GM18870 (cell line): ENCODE data around the gene DAAM2.

ENCODE experiments used
- ATAC-seq: cut with Tn5 transposase; IDR thresholded peaks from one replicate; pipeline ENCODE4 v1.9.1; 2021; ENCODE audit warnings: moderate library complexity; ENCODE audit not compliant: unreplicated experiment

The DAAM2 gene

DNA sequence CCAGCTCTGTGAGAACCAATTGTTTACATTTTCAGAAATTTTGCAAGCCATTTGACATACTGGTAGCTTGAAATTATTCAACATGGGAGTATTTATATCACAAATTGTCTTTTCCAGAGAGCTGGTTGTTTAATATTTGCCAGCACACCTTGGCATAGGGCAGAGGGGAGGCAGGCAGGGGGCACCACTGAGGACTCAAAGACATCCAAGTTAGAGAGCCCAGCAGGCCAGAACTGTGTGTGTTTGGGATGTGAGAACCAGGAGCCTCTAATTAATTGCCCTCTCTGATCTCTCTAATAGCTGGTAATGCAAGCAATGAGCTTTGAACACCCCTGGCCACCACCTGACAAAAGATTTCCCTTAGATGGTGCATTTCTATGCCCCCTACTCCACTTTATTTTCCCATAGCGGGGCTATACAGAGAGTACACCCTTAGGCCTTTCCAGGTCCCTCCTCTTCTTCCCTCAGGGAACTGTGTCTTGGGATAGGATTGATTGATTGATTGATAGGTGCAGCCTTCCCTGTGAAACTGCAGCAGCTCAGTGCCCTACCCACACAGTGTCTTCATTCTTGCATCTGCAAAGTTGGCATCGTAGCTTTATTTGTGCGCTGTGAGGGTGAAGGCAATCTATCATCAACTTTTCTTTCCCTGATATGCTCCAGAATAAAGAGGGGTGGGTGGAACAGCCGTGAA lies 112.9 kb downstream of the DAAM2 start:
- no peak for ATAC-seq

DNA sequence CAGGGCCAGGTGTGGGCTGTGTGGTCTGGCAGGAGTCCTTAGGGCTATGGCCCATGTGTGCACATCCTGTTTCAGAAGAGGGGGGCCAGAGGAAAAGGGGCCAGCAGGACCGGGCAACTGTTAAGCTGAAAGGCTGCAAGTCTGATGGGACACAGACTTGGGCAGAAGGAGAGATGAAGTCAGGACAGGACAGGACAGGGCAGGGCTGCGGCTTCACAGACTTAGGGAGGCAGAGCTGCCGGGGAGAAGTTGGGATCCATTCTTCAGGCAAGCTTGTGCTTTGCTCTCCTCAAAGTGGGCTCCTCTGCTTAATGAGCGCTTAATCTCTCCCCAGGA lies 113.4 kb downstream of the DAAM2 start:
- ATAC-seq, result no peak

DNA sequence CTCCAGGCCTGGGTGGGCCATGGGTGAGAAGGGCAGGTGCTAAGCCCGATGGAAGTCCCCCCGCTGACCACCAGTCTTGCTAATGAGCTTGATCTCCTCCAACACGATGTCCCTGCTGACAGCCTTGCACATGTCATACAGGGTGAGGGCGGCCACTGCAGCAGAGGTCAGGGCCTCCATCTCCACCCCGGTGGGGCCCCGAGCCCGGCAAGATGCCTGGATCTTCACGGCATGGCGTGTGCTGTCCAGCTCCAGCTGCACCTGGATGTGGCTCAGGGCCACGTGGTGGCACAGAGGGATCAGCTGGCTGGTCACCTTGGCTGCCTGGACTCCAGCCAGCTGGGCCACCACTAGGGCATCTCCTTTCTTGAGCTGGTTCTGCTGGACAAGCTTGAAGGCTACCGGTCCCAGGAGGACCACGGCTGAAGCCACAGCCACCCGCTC lies 114.2 kb downstream of the DAAM2 start:
- no peak for ATAC-seq

DNA sequence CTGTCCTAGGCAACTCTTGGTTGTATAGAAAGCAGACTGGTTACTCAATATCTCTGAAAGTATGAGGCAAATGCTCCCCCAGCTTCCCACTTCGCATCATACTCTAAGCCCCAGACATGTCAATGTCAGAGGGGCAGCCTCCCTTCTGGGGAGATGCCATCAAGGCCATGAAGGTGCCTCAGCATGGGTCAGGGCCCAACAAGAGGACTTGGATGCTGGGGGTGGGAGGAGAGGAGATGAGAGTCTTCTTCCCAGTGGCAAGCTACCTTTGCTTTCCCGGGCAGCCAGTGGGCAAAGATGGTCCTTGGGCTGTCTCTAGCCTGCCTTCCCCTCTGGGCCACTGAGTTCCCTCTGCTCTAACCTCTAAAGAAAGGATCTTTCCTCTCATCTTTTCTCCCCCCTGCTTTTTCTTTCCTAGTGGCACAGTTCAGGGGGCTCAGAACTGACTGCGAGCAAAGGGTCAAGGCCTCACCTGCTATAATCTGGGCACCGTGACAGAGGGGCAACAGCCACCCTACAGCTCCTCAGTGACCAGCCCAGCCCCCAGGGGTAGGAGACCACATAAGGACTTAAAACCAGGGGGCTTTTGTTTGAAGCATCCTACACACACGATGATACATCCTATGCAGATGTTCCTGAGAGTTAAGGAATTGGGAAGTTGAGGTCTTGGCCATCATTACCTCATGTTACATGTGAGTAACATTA lies 115.8 kb downstream of the DAAM2 start:
- ATAC-seq, result no peak

DNA sequence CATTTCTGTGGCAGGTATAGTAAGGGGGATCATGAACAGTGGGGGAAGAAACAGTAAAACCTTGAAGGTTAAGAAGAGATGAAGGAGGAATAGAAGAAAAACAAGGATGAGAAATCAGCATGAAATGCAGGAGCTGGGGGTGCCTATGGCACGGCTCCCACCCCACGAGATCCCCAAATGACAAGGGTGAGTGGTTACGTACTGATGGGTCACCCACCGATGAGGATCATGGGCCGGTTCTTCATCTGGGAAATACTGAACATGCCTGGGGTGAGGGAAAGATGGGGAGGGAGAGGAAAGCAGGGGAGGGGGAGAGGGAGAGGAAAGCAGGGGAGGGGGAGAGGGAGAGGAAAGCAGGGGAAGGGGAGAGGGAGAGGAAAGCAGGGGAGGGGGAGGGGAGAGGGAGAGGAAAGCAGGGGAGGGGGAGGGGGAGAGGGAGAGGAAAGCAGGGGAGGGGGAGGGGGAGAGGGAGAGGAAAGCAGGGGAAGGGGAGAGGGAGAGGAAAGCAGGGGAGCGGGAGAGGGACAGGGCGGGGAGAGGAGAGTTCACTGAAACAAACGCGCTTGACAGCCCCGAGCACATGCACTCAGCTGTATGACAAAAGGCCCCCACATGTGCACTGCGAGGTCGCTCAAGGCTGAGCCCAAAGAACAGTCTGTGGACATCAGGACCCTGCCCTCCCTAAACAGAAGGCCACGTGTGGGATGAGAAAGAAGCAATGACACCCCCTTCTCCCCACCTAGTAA lies 116.8 kb downstream of the DAAM2 start:
- no peak for ATAC-seq

DNA sequence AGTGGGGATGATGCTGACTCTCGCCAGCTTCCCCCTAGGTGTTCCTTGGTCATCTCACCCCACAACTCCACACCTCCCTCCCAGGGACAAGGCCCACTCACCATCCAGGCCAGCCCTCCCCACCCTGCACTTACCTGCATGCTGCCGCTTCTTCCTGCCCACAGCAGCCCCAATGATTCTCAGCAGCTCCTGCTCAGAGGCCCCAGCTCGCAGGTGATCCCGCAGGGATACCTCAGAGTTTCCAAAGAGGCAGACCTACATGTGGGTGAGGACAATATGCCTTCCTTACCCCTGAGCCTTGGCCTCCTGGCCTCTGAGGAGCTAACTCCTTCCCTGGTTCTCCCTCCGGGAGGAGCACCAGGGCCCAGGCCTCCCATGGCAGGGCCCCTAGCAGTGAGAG lies 117.5 kb downstream of the DAAM2 start:
- no peak for ATAC-seq

DNA sequence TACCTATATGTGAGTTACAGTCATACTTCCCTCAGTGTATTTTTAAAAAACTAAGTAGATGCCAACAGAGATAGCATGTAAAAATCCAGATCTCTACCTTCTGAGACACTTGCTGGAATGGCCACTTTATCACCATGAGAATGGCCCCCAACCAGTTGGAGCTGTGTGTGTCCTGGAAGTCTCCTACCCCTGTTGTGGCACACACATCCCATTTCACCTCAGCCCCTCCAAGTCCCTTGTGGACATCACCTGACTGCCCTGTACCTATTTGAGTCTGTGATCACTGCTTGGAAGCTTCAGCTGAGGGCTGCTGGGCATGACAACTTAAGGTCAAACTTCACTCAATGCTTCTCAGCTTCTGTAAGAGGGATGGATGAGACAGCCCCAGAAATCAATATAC lies 118.0 kb downstream of the DAAM2 start:
- no peak for ATAC-seq

DNA sequence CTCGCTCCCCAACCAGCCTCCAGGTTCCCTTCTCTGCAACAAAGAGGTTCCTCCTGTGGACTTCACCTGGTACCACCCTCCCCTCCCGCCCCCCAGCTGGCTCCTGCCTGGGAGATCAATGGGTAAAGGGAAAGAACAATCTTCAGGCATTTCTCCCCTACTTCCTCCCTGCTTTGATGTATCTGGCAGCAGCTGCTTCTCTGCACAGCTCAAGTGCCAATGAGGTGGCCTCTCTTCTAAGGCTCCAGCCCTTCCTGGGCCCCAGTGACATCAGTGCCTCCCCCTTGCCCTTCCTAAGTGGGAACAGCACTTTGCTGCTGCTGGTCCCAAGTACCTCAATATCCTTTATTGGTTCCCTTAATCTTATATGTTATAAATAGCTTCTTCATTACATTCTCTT lies 118.6 kb downstream of the DAAM2 start:
- no peak for ATAC-seq

DNA sequence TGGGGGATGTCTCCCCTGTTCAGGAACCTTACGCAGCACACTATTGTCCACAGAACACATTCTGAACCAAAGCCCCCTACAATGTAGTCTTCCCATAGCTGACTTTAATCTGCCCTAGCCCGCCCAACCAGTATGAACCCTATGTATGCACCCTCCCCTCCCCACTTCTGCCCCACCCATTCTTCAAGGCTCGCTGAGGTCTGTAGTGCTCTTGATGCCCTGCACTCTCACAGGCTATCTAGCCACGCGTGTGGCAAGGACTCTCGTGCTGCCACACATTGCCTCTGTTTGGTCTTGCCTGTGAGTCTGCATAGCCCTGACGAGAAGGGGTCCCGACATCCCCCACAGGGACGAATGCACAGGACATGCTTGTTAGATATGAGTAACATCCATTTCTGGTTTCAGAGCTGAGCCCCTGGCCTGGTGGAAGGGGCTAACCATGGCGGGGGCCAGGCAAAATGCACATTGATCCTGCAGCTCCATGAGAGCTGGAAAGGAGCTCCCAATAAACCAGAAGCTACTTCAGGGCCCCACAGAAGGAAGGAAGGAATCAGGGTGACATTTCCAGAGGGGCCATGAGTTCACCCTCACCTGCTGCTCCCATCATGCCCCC lies 119.4 kb downstream of the DAAM2 start:
- ATAC-seq, result no peak

DNA sequence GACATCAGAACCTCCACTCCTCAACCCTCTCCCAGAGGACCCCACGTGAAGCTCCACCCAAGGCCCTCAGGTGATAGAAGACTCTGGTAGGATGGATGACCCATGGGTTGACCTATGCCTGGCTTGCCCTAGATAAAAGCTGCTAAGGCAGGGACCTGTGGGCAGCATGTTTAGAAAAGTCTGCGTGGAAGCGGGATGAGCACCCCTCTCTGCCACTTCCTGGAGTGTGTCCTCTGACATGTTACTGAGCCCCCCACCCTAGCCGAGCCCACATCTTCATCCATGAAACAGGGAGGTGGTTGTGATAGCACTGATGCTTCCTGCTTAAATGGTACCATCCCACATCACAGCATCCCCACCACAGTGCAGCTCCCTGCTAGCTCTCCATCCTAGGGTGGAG lies 120.3 kb downstream of the DAAM2 start:
- ATAC-seq, result no peak

DNA sequence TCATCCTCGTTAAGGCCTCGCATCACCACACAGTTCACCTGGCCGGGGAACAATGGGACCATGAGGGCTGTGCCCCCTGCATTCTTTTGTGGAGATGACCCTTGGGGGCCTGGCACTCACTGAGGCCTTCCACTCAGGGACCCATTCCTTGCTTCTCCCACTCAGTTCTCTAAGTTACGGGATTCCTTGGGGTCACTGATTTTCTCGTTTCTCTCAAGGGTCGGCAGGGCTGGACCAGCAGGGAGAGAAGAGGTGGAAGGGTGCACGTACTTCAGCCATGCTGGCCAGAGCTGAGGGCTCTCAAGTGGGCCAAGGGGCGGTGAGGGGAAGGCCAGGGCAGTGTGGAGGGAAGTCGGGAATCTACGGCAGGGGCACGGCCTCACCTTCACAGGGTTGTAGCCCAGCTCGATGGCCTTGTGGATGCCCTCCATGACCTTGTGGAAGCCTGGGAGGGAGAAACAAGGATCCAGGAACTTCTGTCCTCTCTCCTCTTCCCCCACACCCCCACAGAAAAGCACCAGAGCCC lies 121.3 kb downstream of the DAAM2 start:
- no peak for ATAC-seq

DNA sequence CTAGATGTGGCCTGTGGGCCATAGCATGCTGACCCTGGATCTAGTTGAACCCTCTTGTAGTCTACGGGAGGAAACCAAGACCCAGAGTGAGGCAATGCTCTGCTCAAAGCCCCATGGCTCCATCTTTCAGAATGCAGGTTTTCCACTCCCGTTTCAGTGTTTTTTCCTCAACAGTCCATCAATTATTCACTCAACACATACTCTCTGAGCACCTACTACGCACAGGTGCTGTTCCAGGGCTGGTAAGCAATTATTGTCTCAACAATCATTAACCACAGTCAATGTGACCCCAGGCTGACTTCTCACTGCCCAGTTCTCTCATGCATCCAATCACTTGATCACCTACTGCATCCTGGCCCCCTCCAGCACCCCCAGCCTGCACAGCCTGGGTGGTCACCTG lies 122.1 kb downstream of the DAAM2 start:
- no peak for ATAC-seq

DNA sequence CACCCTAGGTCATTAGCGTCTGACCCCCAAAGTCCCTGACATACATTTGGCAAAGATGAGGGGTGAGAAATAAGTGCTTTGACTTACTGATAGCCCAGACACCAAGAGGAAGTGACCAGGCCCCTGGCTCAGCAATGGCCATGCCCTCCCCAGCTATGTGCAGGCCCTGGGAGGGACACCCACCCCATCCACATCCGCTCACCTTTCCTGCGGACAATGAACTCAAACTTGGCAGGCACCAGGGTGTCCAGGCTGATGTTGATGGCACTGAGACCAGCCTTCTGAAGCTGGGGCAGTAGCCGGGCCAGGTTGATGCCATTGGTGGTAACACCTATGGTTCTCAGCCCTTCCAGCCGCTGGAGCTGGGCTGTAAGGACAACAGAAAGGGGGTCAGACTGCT lies 123.7 kb downstream of the DAAM2 start:
- no peak for ATAC-seq

DNA sequence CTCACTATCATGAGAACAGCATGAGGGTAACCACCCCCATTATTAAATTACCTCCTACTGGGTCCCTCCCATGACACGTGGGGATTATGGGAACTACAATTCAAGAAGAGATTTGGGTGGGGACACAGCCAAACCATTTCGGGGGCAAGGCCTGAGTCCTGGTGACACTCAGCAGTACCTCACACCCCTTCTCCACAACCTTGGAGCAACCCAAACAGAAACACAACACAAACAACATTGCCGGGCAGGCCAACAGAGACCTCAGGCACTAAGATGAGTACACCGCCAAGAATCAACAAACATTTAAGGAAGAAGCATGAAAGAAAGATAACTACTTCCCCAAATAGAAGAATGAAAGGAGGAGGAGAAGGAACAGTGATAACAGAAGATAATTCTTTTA lies 125.2 kb downstream of the DAAM2 start:
- ATAC-seq, result no peak

DNA sequence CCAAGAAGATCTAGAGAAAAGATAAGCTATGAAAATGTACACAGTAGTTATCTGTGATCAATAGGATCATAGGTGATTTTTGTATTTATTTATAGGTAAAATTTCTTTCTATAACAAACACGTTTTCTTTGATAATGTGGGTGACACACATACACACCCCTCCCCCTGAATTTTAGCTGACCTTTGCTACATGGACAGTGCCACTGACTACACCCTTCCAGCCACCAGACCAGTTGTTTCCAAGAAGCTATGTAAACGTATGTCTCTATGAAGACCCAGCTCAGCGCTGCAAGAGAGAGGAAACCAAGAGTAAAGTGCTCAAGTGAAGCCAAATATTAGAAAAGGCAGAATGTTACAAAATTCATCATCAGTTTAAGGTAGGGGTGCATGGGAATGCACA lies 125.8 kb downstream of the DAAM2 start:
- no peak for ATAC-seq

DNA sequence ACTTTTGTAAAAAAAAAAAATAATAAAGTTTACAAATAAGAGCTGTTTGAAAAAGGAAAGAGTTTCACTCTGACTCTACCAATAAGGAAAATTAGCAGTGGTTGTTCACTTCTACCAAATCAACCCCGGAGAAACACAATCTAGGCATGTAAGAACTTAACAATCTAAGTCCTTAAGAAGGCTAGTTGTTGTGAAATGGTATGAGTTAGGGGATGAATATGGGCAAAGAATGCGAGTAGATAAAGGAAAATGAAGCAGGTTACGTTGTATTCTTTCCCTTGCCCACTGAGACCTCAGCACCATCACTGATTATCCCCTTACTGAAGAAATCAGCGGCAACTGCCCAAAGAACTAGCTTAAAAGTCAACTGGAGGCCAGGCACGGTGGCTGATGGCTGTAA lies 126.7 kb downstream of the DAAM2 start:
- no peak for ATAC-seq

DNA sequence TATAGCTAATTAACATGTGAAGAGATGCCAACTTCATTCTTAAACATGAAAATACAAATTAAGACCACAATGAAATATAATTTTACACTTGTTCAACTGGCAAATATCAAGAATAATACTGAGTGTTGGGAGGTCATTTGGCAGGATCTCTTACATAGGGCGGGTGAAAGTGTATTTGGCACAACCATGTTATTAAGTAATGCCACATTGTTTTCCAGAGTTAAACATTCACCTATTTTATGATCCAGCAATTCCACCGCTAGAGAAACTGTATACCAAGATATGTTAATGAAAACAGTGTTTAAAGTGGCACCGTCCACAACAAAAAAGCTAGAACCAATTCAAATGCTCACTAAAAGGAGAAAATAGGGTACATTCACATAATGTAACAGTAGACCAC lies 128.0 kb downstream of the DAAM2 start:
- no peak for ATAC-seq

DNA sequence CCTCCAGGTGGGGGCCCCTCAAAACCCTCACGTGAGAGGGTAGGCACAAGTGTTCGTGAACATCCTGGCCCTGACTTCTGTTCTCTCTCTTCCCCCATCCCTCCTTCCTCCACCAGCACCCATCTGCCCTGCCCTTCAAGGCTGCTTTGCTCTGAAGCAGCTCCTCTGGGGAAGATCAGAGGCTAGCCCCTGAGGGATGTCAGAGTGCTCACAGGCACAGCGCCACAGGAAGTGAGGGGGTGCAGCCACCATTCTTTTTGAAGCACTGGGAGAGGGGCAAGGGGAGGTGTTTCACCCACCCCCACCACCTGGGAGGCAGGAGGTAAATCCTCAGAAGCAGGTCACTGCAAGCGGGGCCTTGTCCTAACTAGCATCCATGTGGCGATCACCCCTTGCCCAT lies 130.6 kb downstream of the DAAM2 start:
- ATAC-seq, result no peak

DNA sequence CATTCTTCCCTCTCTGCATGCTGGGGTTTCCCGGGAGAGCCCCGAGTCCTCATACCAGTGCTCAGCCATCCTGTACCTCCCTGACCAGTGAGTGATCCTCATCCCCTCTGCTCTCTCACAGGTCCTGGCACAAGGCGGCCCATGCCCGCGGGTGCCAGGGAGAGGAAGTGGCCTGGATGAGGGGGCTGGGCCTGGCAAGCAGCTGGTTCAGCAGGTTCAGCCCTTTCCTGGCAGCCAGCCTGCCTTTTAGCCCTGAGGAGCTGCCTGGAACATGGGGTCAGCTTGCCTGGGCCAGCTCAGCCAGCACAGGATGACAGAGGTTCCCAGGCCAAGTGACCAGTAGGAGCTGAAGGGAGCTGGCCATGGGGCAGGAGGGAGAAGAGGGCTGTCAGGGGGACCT lies 131.2 kb downstream of the DAAM2 start:
- no peak for ATAC-seq

DNA sequence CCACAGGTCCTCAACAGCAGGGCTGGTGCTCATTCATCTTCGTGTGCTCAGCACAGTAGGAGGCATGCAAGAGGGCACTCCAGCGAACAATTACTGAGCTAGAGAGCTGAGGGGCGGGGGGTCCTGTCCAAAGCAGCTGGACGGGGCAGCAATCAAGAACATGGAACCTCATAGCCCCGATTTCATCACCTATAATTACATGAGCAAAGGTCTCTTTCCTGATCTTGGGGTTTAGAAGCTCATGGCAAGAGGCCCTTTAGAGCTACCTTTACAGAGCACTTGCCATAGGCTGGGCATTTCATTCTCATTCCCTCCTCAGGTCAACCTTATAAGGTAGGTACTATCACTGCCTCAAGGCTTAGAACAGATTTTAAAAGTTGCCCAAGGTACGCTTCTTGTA lies 131.7 kb downstream of the DAAM2 start:
- ATAC-seq, result no peak

DNA sequence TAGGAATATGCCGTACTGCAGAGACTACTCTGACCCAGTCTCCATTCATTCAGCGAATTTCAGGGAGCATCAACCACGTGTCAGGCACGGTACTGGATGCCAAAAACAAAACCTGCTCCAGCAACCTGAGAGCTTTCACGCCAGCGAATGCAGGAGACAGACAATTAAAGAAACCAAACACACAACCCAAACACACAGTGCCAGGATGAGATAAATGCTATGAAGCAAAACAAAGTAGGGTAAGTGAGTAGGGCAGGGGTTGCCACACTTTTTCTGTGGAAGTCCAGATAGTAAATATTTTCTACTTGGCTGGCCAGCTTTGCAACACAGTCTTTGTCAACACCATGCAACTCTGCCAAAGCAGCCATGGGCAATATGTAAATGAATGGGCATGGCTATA lies 132.1 kb downstream of the DAAM2 start:
- no peak for ATAC-seq
